Immature natural killer cell (primary cell): ENCODE data around the gene CS. TPM values are rescaled to one million over a fixed set of nuclear protein-coding genes. Genes with fewer than 3 reads are reported as not detected.
"Not testable (repeated sequence)": the region's sequence is repeated elsewhere in the genome, so short reads cannot be mapped to it uniquely, and the experiment has no call there.

Experiments used
- DNase-seq, 3 donors: peaks; one replicate each; pipeline ENCODE4 v3.0.0; 2022; ENCODE audit warnings: mixed read lengths in 1 of 3
- H3K27ac Mint-ChIP-seq, 6 donors: one replicate each; pipeline ENCODE4 v1.8.0; 2020; ENCODE audit warnings: mixed read lengths in 6 of 6, mild to moderate bottlenecking in 5 of 6, inconsistent platforms in 4 of 6, moderate library complexity in 3 of 6
- H3K27me3 Mint-ChIP-seq, 3 donors: one replicate each; pipeline ENCODE4 v1.8.0; 2020 to 2021; ENCODE audit warnings: low read depth in 3 of 3, mild to moderate bottlenecking in 3 of 3, mixed read lengths in 3 of 3, moderate library complexity in 3 of 3, inconsistent platforms in 1 of 3
- H3K36me3 Mint-ChIP-seq, 3 donors: one replicate each; pipeline ENCODE4 v1.8.0; 2020; ENCODE audit warnings: mixed read lengths in 3 of 3, inconsistent platforms in 2 of 3, mild to moderate bottlenecking in 2 of 3
- H3K4me1 Mint-ChIP-seq, 2 donors: one replicate each; pipeline ENCODE4 v1.8.0; 2020; ENCODE audit warnings: inconsistent platforms in 2 of 2, mild to moderate bottlenecking in 2 of 2, mixed read lengths in 2 of 2, moderate library complexity in 1 of 2
- H3K4me3 Mint-ChIP-seq, 5 donors: one replicate each; pipeline ENCODE4 v1.8.0; 2020; ENCODE audit warnings: mild to moderate bottlenecking in 5 of 5, mixed read lengths in 5 of 5, inconsistent platforms in 3 of 5, moderate library complexity in 3 of 5
- H3K9me3 Mint-ChIP-seq, 6 donors: one replicate each; pipeline ENCODE4 v1.8.0; 2020; ENCODE audit warnings: mild to moderate bottlenecking in 6 of 6, mixed read lengths in 6 of 6, inconsistent platforms in 4 of 6, moderate library complexity in 3 of 6
- polyA plus RNA-seq, 3 donors: library from polyadenylated mRNA; unstranded; fragments of 300-500 nt; fragmentation: Illumina TruSeq; gene quantifications; one replicate each; pipeline ENCODE4 v1.2.3, GENCODE V29; 2021

The CS gene
- polyA plus RNA-seq, 3 donors from 2014 or later = 41.7 to 82.2 (median 67.3) TPM

DNA sequence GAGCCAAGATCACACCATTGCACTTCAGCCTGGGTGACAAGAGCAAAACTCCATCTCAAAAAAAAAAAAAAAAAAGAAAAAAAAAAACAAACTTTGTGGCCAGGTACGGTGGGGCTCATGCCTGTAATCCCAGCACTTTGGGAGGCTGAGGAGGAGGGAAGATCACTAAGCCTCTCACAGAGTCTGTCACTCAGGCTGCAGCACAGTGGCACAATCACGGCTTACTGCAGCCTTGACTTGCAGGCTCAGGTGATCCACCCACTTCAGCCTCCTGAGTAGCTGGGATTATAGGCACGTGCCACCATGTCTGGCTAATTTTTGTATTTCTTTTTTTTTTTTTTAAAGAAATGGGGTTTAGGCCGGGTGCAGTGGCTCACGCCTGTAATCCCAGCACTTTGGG lies 15.9 kb downstream of the CS start:
- H3K4me1 Mint-ChIP-seq, H3K9me3 Mint-ChIP-seq: not testable (repeated sequence)
- peaks cover 14 to 31% (median 19%) of the 10 kb centered on the region in 3 donors for H3K36me3 Mint-ChIP-seq

DNA sequence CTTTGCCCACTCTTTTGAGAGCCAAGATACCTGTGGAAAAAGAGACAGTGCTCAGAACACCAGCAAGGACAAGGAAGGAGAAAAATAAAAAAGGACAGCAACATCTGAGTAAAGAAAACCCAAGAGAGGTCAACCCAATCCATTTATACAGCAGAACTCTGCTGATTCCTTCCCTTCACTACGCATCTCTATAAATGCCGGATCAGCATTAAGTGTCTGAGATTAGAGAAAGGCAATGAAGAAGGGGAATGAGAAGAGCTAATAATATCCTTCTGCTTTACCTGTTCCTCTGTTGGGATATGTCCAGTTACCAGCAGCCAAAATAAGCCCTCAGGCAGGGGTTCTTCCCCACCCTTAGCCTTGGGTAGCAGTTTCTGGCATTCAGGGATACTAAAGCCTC lies 17.6 kb downstream of the CS start:
- Mint-ChIP-seq H3K9me3 (no peaks in the 10 kb centered on the region), H3K4me1 (peaks cover 4 to 7% of the 10 kb centered on the region in 2 donors), H3K27ac (peak overlapping the region in 1 of 6 donors; percentile 3), H3K36me3 (peaks cover 17 to 35% (median 23%) of the 10 kb centered on the region in 3 donors), H3K4me3 (no peak overlapping the region), H3K27me3 (peaks cover 0 to 4% (median 2%) of the 10 kb centered on the region in 3 donors)
- DNase-seq = no peak

More for the DNA sequence above, 15.9 kb downstream of the CS start:
- H3K4me3 Mint-ChIP-seq, DNase-seq, H3K27ac Mint-ChIP-seq, H3K27me3 Mint-ChIP-seq: not testable (repeated sequence)

DNA sequence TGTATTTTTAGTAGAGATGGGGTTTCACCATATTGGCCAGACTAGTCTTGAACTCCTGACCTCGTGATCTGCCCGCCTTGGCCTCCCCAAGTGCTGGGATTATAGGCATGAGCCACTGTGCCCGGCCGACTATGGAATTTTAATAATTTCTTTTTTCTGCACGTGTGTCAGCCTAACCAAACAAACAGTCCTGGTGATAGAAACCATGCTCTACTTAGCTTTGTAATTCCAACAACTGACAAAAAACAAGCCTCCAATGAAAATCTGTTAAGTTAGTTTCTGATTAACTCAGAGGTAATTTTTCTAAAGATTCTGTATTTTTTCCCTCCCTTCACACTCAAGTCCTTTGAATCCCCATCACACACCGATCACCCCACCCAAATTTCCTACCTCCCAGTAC lies 18.1 kb downstream of the CS start:
- peaks cover 17 to 35% (median 23%) of the 10 kb centered on the region in 3 donors for H3K36me3 Mint-ChIP-seq
- DNase-seq = no peak
- H3K27ac Mint-ChIP-seq = peak overlapping the region in 2 of 6 donors; percentile 3 to 49
- H3K9me3 Mint-ChIP-seq = no peaks in the 10 kb centered on the region
- H3K4me1 Mint-ChIP-seq = peaks cover 4 to 6% of the 10 kb centered on the region in 2 donors
- H3K4me3 Mint-ChIP-seq = no peak overlapping the region
- H3K27me3 Mint-ChIP-seq = peaks cover 0 to 4% (median 2%) of the 10 kb centered on the region in 3 donors

DNA sequence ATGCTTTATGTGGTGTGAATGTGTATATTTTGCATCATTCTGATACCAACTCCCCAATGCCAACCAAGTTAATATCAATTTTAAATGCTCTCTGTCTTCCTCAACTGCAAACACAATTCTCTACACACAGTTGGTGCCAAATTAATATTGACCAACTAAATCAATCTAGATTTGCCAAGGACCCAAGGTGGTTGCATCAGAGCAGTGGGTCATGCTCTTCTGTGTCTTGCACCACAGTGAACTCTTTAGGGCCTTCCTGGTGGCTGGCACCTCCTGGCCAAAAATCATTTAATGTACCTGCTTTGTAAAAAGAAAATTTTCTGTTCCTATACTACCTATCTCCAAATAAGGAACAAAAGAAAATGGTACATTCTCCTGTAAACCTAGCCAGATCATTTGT lies 19.3 kb downstream of the CS start:
- DNase-seq = no peak
- Mint-ChIP-seq H3K4me1 (no peaks in the 10 kb centered on the region), H3K27me3 (peaks cover 0 to 4% (median 2%) of the 10 kb centered on the region in 3 donors), H3K27ac (peak overlapping the region in 3 of 6 donors; percentile 18 to 65 (median 61)), H3K36me3 (peaks cover 22 to 37% (median 26%) of the 10 kb centered on the region in 3 donors), H3K4me3 (no peak overlapping the region), H3K9me3 (no peaks in the 10 kb centered on the region)

DNA sequence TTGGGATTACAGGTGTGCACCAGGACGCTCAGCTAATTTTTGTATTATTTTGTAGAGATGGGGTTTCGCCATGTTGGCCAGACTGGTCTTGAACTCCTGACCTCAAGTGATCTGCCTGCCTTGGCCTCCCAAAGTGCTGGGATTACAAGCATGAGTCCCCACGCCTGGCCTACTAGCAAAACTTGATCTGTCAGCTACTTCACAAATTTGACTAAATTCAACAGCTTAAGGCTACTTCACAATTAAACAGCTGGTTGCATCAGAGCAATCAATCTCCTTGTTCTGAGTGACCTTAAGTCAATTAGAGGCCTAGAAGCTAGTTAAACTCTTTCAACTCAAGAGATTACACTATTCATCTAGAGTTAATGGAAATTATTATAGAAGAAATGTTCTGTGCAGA lies 21.2 kb downstream of the CS start:
- Mint-ChIP-seq H3K4me1 (no peaks in the 10 kb centered on the region), H3K9me3 (no peaks in the 10 kb centered on the region), H3K27ac (no peak overlapping the region), H3K27me3 (peaks cover 0 to 4% (median 2%) of the 10 kb centered on the region in 3 donors), H3K4me3 (no peak overlapping the region), H3K36me3 (peaks cover 26 to 41% (median 29%) of the 10 kb centered on the region in 3 donors)
- DNase-seq = no peak

DNA sequence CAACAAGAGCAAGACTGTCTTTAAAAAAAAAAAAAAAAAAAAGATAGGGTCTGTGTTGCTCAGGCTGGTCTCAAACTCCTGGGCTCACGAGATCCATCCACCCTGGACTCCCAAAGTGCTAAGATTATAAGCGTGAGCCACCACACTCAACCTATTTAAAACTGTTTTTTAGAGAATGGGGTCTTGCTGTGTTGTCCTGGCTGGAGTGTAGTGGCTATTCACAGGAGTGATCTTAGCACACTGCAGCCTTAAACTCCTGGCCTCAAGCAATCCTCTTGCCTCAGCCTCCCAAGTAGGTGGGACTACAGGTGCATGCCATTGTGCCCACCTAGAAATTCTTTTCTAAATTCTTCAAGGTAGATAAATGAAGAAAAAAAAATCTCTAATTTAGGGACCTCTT lies 25.8 kb downstream of the CS start:
- H3K27me3 Mint-ChIP-seq = no peaks in the 10 kb centered on the region
- H3K9me3 Mint-ChIP-seq = no peaks in the 10 kb centered on the region
- H3K36me3 Mint-ChIP-seq = peaks cover 17 to 41% (median 20%) of the 10 kb centered on the region in 3 donors
- no peak overlapping the region for H3K4me3 Mint-ChIP-seq
- no peak for DNase-seq
- H3K27ac Mint-ChIP-seq = no peak overlapping the region
- H3K4me1 Mint-ChIP-seq = no peaks in the 10 kb centered on the region

DNA sequence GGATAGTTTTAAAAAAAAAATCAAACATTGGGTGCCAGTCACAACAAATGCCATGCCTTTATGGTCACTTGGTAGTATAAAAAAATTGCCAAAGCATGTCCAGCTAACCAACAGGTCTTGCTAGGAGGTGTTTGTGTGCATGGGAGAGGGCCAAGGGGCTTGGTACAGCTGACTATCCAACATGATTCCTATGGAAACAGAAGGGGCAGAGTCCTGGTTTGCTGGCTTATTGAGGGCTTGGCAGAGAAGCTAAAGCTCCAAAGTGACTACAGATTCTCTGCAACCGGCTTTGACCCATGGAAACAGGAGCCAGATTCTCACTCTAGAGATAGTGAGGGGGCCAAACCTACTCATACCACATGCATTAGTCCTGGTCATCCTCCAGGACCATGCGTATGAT lies 27.7 kb downstream of the CS start:
- Mint-ChIP-seq H3K36me3 (peaks cover 14 to 36% (median 18%) of the 10 kb centered on the region in 3 donors), H3K27ac (peak overlapping the region in 1 of 6 donors; percentile 24)
- H3K9me3 Mint-ChIP-seq, H3K27me3 Mint-ChIP-seq, H3K4me3 Mint-ChIP-seq, DNase-seq, H3K4me1 Mint-ChIP-seq: not testable (repeated sequence)

DNA sequence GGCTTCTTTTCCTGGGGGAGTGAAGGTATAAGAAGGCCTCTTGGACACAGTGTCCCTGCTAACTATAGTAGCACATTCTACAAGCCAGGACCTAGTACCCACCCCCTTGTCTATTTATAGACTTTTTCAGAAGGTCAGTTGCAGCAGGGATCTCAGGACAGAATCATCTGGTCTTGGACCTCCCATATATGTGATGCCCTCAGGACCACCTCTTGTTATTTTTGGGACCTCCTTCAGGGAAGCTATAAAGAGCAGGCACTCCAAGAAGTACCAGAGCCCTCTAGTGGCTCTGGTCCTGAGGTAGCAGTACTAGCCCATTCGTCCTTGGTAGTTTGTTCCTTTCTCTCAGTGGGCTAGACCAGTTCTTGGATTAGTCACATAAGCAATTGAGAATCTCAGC lies 29.1 kb downstream of the CS start:
- Mint-ChIP-seq H3K4me1 (peaks cover 17 to 20% of the 10 kb centered on the region in 2 donors), H3K4me3 (no peak overlapping the region), H3K27ac (peak overlapping the region in 3 of 6 donors; percentile 10 to 76 (median 25)), H3K36me3 (peaks cover 11 to 34% (median 16%) of the 10 kb centered on the region in 3 donors), H3K9me3 (no peaks in the 10 kb centered on the region), H3K27me3 (peaks cover 0 to 7% (median 6%) of the 10 kb centered on the region in 3 donors)
- DNase-seq = no peak

DNA sequence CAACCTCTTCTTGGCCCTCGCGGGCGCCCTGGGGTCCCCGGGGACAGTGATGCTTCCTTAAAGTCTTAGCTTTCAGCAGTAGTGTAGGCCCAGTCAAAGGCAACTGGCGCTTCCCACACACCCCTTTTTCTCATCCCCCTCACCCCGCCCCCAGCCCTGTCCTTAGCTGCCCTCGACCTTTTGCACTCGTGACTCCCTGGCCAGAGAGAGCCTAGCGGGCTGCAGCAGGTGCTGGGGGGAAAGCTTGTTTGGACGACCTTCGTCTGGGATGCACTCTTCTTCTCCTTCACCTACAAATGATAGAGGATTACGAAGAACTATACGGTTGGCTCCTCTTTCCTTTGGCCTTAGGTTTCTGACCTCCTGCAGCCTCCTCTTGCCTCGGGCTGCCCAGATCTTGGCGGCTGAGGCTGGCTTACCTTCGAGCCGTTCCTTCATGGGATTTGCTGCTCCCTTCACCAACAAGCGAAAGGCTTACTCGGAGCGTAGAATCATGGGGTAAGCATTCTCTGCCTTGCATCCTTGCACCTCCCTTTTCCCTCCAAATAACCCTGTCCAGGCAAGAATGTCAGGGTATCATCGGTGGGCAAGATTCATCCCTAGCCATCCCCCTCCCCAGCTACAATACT lies 32.6 kb downstream of the CS start:
- peaks cover 19 to 20% of the 10 kb centered on the region in 2 donors for H3K4me1 Mint-ChIP-seq
- peaks cover 0 to 7% (median 6%) of the 10 kb centered on the region in 3 donors for H3K27me3 Mint-ChIP-seq
- peak overlapping the region; percentile 82 to 94 (median 89) for H3K27ac Mint-ChIP-seq
- H3K4me3 Mint-ChIP-seq = peak overlapping the region; percentile 91 to 98 (median 97)
- peaks cover 0 to 12% (median 4%) of the 10 kb centered on the region in 3 donors for H3K36me3 Mint-ChIP-seq
- DNase-seq = no peak
- no peaks in the 10 kb centered on the region for H3K9me3 Mint-ChIP-seq

DNA sequence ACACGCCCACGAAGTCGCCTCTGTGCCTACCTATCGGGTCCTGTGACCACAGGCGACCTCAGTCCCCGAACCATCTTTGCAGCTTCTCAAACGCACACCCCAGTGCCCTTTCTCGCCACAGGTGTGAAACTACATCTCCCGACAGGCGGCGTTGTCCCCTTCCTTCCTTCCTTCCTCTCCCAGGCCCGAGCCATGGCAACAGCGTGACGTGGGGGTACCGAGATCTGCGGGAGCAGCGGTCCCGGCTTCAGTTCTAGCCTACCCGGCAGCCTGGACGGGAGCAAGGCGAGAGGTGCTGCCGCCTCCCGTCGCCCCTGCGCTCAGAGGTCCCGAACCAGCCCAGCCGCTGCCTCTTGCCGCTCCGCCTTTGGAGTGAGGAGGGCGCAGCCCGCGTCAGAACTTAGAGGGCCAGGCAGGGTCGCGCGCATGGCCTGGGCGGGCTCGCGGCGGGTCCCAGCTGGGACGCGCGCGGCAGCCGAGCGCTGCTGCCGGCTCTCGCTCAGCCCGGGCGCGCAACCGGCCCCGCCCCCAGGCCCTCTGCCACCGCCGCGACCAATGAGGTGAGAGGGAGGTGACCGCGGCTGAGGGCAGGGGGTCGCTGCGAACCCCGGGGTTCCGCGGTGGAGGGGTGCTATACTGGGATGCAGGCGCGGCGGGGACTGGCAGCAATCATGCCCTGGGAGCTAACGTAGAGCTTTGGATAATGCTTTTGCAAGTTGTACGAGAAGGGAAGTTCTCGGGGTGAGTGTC lies 33.3 kb downstream of the CS start, which contains the start of gene COQ10A:
Gene COQ10A, plus strand, starts transcription at position 250 of the 750 bp plus-strand sequence. Its CDS starts 177 bp downstream, at position 427.
- peak within 1 kb of the TSS; percentile 91 to 98 (median 95) for H3K27ac Mint-ChIP-seq
- peaks cover 19 to 20% of the 10 kb centered on the region in 2 donors for H3K4me1 Mint-ChIP-seq
- H3K27me3 Mint-ChIP-seq = peaks cover 0 to 7% (median 6%) of the 10 kb centered on the region in 3 donors
- peak within 1 kb of the TSS; percentile 91 to 98 (median 97) for H3K4me3 Mint-ChIP-seq
- peak; percentile 88 to 89 (median 88) for DNase-seq
- peaks cover 0 to 9% (median 4%) of the 10 kb centered on the region in 3 donors for H3K36me3 Mint-ChIP-seq
- no peaks in the 10 kb centered on the region for H3K9me3 Mint-ChIP-seq

DNA sequence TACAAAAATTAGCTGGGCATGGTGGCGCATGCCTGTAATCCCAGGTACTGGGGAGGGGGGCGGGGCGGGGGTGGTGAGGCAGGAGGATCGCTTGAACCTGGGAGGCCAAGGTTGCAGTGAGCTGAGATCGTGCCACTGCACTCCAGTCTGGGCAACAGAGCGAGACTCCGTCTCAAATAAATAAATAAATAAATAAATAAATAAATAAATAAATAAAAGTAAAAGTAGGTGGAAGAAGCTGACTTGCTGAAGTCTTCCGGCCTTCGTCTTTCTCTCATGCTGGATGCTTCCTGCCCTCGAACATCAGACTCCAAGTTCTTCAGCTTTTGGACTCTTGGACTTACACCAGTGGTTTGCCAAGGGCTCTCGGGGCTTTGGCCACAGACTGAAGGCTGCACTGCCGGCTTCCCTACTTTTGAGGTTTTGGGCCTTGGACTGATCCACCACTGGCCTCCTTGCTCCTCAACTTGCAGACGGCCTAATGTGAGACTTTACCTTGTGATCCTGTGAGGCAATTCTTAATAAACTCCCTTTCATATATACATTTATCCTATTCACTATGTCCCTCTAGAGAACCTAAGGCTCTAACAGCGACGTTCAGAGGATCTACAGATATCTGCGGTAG lies 34.0 kb downstream of the CS start:
- H3K4me1 Mint-ChIP-seq = peaks cover 19 to 20% of the 10 kb centered on the region in 2 donors
- H3K36me3 Mint-ChIP-seq, H3K27me3 Mint-ChIP-seq, DNase-seq, H3K9me3 Mint-ChIP-seq: not testable (repeated sequence)
- H3K4me3 Mint-ChIP-seq = peak overlapping the region; percentile 91 to 98 (median 97)
- H3K27ac Mint-ChIP-seq = peak overlapping the region; percentile 91 to 98 (median 95)

DNA sequence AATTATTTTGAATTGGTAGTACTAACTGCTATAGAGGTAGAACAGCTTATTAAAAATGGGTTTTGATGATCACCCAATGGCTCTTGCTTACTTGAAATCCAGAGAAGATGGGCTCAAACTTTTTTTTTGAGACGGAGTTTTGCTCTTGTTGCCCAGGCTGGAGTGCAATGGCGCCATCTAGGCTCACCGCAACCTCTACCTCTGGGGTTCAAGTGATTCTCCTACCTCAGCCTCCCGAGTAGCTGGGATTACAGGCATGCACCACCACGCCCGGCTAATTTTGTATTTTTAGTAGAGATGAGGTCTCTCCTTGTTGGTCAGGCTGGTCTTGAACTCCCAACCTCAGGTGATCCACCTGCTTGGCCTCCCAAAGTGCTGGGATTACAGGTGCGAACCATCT lies 37.2 kb downstream of the CS start:
- Mint-ChIP-seq H3K27me3 (peaks cover 1 to 14% (median 9%) of the 10 kb centered on the region in 3 donors), H3K4me1 (peaks cover 24 to 25% of the 10 kb centered on the region in 2 donors)
- not testable (repeated sequence) for H3K36me3 Mint-ChIP-seq, DNase-seq, H3K4me3 Mint-ChIP-seq, H3K27ac Mint-ChIP-seq, H3K9me3 Mint-ChIP-seq

DNA sequence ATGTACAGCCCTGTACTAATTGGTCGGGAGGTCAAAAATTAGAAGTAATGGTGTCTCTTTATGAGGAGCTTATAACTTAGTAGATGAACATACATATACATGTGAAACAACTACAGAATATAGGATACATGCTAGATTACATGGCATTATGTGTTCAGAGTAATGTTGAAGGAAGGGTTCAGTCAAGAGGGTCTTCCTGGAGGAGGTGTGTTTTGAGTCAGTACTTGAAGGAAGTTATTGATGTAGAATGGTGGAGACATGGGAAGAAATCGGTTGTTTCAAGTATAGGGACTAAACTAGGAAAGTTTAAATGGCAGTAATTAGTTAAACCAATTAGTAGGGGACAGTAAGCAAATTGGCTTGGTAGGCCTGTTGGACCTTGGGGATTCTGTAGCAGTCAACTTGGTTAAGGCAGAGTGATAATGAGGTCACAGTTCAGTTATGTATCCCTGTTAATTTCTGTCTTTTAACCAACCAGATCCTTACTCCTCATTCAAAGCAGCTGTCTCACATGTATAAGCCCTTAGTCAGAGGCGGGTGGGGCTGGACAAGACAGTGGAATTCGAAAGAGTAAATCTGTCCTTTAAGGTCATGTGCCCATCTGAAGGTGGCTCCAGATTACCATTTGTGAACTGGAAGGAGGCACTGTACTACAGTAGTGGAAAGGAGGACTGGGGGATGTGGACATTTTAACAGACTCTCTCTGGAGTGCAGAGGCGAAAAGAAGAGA lies 38.5 kb downstream of the CS start:
- peaks cover 1 to 12% (median 5%) of the 10 kb centered on the region in 3 donors for H3K27me3 Mint-ChIP-seq
- no peaks in the 10 kb centered on the region for H3K36me3 Mint-ChIP-seq
- peaks cover 20 to 24% of the 10 kb centered on the region in 2 donors for H3K4me1 Mint-ChIP-seq
- H3K9me3 Mint-ChIP-seq = no peaks in the 10 kb centered on the region
- no peak overlapping the region for H3K4me3 Mint-ChIP-seq
- no peak for DNase-seq
- no peak overlapping the region for H3K27ac Mint-ChIP-seq
